ENCODE results near the gene GUCY1B1.

DNA sequence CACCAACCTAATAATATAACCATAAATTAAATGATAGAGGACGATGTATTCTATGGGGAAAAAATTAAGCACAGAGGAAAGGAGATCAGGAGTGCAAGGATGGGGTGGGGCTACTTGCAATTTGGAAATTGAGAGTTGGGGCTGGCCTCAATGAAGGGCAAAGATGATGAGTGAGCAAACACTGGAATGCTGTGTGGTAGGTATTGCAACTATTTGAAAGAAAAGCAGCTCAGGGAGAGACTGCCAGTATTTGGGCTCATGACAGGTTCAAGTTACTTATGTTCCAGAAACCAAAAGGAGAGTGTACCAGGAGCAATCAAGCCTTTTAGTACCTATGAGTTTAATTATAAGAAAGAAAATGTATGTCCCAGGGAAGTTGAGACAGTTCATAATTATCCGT is 59.8 kb downstream of the GUCY1B1 start:
- TF ChIP-seq ZNF224 (CRISPR knock-in tag; IDR thresholded peaks at IDR 0.05) (no peak), RERE (CRISPR knock-in tag; IDR thresholded peaks at IDR 0.05; ENCODE audit: borderline replicate concordance) (no peak), CBFB (CRISPR knock-in tag; IDR thresholded peaks at IDR 0.05) (no peak), ZNF717 (CRISPR knock-in tag; IDR thresholded peaks at IDR 0.05) (no peak)
- TF ChIP-seq, protein P1, sequence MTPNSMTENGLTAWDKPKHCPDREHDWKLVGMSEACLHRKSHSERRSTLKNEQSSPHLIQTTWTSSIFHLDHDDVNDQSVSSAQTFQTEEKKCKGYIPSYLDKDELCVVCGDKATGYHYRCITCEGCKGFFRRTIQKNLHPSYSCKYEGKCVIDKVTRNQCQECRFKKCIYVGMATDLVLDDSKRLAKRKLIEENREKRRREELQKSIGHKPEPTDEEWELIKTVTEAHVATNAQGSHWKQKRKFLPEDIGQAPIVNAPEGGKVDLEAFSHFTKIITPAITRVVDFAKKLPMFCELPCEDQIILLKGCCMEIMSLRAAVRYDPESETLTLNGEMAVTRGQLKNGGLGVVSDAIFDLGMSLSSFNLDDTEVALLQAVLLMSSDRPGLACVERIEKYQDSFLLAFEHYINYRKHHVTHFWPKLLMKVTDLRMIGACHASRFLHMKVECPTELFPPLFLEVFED (CRISPR knock-in tag; conservative IDR thresholded peaks at IDR 0.05), result no peak
